GM12872 (cell line): ENCODE data around the gene ACIN1.

Experiments
- CTCF ChIP-seq: IDR thresholded peaks from 3 replicates; pipeline ENCODE4 v1.5.1; 2011; ENCODE audit warnings: low read depth, mild to moderate bottlenecking, low read length, moderate library complexity; ENCODE audit not compliant: insufficient read depth

The ACIN1 gene

GRCh38 chr14:23035303-23036144 is 59.4 kb downstream of the ACIN1 start:
- TF ChIP-seq CTCF, result no peak

- no peak for TF ChIP-seq CTCF
Observed at GRCh38 chr14:23034498-23035302, 60.2 kb downstream of the ACIN1 start, which contains the start of gene PSMB5. Gene PSMB5 (minus strand): TSS chr14:23034900. CDS start chr14:23034881, 19 bp downstream.

GRCh38 chr14:23033801-23034497 is 61.0 kb downstream of the ACIN1 start:
- TF ChIP-seq CTCF, result no peak

- TF ChIP-seq CTCF, result no peak
Observed at GRCh38 chr14:23033251-23033727, 61.6 kb downstream of the ACIN1 start.

GRCh38 chr14:23030936-23031335 is 64.0 kb downstream of the ACIN1 start:
- TF ChIP-seq CTCF, result no peak

GRCh38 chr14:23028799-23029198 is 66.1 kb downstream of the ACIN1 start:
- TF ChIP-seq CTCF, result no peak
